Ishikawa (cell line): ENCODE measurements around the gene SHISA9.
A peak's percentile ranks its signal among the peaks of the same experiment; 100 is the strongest.

Experiments used
- CREB1 ChIP-seq: IDR thresholded peaks from 2 replicates; pipeline ENCODE4 v1.6.1; 2012; ENCODE audit warnings: low read depth
- EGR1 ChIP-seq: IDR thresholded peaks from 2 replicates; pipeline ENCODE4 v1.6.1; 2012
- EP300 ChIP-seq: IDR thresholded peaks from 2 replicates; pipeline ENCODE4 v1.6.1; 2012; ENCODE audit warnings: borderline replicate concordance
- FOXM1 ChIP-seq: IDR thresholded peaks from 2 replicates; pipeline ENCODE4 v1.6.1; 2012; ENCODE audit warnings: low read depth, borderline replicate concordance
- NFIC ChIP-seq: IDR thresholded peaks from 2 replicates; pipeline ENCODE4 v1.6.1; 2012
- RAD21 ChIP-seq: IDR thresholded peaks from 2 replicates; pipeline ENCODE4 v1.6.1; 2012; ENCODE audit warnings: low read depth
- TAF1 ChIP-seq: IDR thresholded peaks from 2 replicates; pipeline ENCODE4 v1.6.1; 2012; ENCODE audit warnings: low read depth, mild to moderate bottlenecking
- TCF12 ChIP-seq: IDR thresholded peaks from 2 replicates; pipeline ENCODE4 v1.6.1; 2012; ENCODE audit warnings: low read depth
- TEAD4 ChIP-seq: IDR thresholded peaks from 2 replicates; pipeline ENCODE4 v1.6.1; 2012
- YY1 ChIP-seq: IDR thresholded peaks from 2 replicates; pipeline ENCODE4 v1.6.1; 2012; ENCODE audit warnings: low read depth
- ZBTB7A ChIP-seq: IDR thresholded peaks from 2 replicates; pipeline ENCODE4 v1.6.1; 2012; ENCODE audit warnings: low read depth
- TF ChIP-seq, protein P1 (sequence below): IDR thresholded peaks from 2 replicates; pipeline ENCODE4 v1.6.1; 2012
- TF ChIP-seq, protein P2 (sequence below): IDR thresholded peaks from 2 replicates; pipeline ENCODE4 v1.6.1; 2012; ENCODE audit warnings: low read depth, mild to moderate bottlenecking
- TF ChIP-seq, protein P3 (sequence below): IDR thresholded peaks from 2 replicates; pipeline ENCODE4 v1.6.1; 2012

Gene SHISA9

DNA sequence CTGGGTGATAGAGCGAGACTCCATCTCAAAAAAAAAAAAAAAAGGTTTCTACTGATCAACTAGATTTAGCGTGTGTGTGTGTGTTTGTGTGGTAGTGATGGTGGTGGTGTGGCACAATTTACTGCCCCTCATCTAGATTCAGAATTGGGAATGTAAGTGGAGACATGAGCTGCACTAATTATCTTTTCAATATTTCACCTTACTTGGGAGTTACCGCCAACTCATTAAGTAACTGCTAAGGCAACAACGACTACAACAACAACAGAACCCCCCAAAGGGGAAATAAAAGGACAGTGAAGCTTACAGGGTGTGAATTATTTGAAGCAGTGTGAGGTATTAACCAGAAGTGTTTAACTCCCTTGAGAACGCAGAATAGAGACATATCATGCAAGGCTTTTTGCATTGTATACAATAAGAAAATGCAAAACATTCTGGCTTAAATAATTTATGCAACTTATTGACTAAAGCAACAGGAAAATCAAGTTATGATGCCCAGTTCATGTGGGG, 180.5 kb downstream of the SHISA9 start:
- TF ChIP-seq CREB1 (no peak), TCF12 (no peak), TAF1 (no peak), TEAD4 (no peak), NFIC (no peak), ZBTB7A (no peak)
- TF ChIP-seq, protein P1, sequence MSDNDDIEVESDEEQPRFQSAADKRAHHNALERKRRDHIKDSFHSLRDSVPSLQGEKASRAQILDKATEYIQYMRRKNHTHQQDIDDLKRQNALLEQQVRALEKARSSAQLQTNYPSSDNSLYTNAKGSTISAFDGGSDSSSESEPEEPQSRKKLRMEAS = no peak

DNA sequence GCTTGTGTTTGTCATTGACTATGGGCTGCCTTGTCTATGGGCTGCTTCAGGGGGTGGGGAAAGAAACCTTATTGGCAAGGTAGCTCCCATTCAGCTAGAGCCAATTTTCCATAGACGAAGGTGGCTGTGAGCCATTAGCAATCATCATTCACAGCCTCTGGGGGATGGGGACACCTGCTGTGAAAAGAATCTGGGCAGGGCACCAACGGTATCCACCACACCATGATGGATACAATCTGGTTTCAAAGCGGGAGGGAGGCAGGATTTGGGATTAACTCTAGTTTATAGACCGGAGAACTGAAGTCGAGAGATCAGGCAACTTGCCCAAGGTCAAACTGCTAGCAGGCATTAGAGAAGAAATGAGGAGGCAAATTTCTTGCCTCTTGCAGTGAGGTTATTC, 182.3 kb downstream of the SHISA9 start:
- TF ChIP-seq TEAD4 = 0 out of 2 replicates have a peak, but pooled peaks have one; percentile 16
- TF ChIP-seq, protein P2, sequence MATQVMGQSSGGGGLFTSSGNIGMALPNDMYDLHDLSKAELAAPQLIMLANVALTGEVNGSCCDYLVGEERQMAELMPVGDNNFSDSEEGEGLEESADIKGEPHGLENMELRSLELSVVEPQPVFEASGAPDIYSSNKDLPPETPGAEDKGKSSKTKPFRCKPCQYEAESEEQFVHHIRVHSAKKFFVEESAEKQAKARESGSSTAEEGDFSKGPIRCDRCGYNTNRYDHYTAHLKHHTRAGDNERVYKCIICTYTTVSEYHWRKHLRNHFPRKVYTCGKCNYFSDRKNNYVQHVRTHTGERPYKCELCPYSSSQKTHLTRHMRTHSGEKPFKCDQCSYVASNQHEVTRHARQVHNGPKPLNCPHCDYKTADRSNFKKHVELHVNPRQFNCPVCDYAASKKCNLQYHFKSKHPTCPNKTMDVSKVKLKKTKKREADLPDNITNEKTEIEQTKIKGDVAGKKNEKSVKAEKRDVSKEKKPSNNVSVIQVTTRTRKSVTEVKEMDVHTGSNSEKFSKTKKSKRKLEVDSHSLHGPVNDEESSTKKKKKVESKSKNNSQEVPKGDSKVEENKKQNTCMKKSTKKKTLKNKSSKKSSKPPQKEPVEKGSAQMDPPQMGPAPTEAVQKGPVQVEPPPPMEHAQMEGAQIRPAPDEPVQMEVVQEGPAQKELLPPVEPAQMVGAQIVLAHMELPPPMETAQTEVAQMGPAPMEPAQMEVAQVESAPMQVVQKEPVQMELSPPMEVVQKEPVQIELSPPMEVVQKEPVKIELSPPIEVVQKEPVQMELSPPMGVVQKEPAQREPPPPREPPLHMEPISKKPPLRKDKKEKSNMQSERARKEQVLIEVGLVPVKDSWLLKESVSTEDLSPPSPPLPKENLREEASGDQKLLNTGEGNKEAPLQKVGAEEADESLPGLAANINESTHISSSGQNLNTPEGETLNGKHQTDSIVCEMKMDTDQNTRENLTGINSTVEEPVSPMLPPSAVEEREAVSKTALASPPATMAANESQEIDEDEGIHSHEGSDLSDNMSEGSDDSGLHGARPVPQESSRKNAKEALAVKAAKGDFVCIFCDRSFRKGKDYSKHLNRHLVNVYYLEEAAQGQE = no peak
- TF ChIP-seq TCF12 = peak; percentile 41; the same call in 1 of the 2 replicates
- TF ChIP-seq ZBTB7A = no peak
- peak; percentile 30; the same call in 1 of the 2 replicates for TF ChIP-seq NFIC
- TF ChIP-seq EP300 = peak; percentile 30; the same call in 1 of the 2 replicates

DNA sequence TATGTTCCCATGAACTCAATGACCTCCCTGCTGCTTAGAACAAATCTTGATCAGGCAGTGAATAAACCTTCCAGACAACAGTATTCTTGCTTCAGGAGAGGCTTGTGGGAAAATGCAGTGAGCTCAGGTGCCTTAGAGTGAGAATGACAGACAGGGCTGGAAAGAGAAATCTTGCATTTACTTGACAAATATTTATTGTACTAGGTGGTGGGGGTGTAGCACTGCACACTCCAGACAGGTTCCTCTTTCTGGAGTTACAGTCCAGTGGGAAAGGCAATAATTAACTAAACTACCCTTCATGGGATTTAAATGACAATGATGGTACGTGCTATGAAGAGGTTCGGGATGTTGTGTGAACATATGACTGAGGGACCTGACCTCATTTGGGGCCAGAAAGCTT, 182.9 kb downstream of the SHISA9 start:
- TF ChIP-seq RAD21 = no peak
- TF ChIP-seq YY1 = no peak
- TF ChIP-seq TAF1 = no peak
- TF ChIP-seq, protein P3, sequence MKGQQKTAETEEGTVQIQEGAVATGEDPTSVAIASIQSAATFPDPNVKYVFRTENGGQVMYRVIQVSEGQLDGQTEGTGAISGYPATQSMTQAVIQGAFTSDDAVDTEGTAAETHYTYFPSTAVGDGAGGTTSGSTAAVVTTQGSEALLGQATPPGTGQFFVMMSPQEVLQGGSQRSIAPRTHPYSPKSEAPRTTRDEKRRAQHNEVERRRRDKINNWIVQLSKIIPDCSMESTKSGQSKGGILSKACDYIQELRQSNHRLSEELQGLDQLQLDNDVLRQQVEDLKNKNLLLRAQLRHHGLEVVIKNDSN = no peak

DNA sequence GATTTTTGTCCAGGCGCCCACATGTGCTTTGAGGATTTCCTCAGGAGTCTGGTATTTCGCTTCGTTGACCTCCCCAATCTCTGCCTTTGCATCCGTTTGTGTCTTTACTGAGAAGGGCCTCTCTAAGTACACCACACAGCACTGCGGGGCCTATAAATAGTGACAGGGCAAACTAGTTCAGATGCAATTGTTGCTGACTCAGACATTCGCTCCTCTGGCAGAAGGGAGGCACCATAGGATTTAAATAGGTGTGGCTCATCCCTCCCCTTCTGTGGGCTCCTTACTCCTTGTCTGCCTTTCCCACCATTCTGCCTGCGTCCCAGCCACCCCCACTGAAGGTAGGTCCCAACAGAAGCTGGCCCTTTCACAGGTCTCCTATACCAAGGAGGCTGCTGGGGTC, 192.3 kb downstream of the SHISA9 start:
- TF ChIP-seq EGR1 = no peak
- TF ChIP-seq, protein P1 = no peak
- TF ChIP-seq FOXM1 = no peak
- no peak for TF ChIP-seq EP300
- no peak for TF ChIP-seq YY1
- TF ChIP-seq, protein P2 = no peak

DNA sequence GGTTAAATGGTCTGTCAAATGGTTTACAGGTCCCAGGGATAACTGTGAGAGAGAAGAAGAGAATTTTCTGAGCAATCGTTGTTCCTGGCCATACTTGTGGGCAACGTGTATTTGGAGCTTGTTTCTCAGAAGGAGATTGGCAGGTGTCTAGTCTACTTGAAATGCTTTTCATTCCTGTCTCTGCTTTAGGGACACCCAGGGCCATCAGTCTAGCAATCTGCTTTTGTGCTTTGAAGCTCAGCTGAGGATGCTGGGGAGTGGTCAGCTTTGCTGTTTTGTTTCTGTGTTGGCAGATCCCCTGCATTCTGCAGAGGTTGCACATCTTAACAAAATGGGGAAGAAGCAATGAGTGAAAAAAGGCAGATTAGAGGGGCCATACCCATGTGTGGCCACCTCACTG, 193.7 kb downstream of the SHISA9 start:
- TF ChIP-seq TCF12 = no peak

DNA sequence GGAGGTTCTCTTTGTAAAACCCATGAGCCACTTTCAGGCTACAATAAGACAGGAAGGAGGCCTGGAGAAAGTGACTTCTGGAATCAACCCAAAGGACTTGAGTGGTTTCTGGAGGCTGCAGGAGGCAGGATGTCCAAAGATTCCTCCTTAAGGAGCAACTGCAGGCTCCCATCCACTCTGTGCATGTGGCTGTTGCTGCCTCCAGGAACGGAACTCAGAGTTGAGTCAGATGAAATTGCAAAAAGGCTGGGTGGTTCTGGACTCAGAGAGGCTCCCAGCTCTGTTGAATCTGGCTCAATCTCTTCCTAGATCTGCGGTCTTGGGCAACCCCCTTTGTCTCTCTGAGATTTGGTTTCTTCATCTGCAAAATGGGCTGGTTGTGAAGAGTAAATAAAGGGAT, 197.1 kb downstream of the SHISA9 start:
- TF ChIP-seq YY1 (no peak), ZBTB7A (no peak)
- TF ChIP-seq, protein P1 = no peak

DNA sequence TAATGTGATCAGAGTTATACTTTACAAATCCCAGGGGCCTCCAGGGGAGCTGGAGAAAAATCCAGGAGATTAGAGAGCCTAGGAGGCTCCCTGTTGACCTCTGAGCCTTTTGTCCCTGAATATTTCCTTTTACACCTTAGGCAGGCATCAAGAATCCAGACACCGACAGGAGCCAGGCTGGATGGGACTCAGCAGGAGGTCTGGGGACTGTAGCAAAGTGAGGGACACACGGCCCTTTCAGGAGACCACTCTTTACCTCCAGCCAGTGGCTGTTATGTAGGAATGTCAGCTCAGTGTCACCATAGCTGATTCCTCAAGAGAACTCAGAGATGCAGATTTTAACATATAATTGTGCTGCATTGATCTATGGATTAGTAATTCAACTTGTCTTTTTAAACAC, 198.4 kb downstream of the SHISA9 start:
- TF ChIP-seq, protein P3 = no peak
- TF ChIP-seq NFIC (no peak), ZBTB7A (no peak)

DNA sequence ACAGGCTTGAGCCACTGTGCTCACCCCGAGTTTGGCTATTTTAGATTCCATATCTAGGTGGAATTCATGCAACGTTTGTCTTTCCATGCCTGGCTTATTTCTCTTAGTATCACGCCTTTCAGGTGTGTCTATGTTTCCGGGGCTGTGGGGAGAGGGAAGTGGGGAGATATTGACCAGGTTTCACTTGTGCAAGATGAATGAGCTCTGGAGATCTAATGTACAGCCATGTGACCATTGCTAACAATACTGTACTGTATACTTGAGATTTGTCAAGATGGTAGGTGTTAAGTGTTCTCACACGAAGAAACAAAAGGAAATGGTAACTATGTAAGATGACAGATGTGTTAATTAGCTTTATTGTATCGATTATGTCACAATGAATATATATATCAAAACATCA, 199.6 kb downstream of the SHISA9 start:
- TF ChIP-seq RAD21 (no peak), FOXM1 (no peak), YY1 (no peak), TAF1 (no peak), CREB1 (no peak), EGR1 (no peak), ZBTB7A (no peak), EP300 (no peak)
- TF ChIP-seq, protein P2 = no peak
